ENCODE results near the gene DAPP1. TPM values are rescaled to one million over a fixed set of nuclear protein-coding genes. Genes with fewer than 3 reads are reported as not detected.

DAPP1 gene
- total and polyA plus RNA-seq, 2 experiments from 2014 or later, result not detected

GRCh38 chr4:99800332-99801004, 16.2 kb upstream of the DAPP1 start:
- H3K27me3 Mint-ChIP-seq (ENCODE audit: insufficient read depth, low read depth, poor library complexity), result peaks cover 1% of the 10 kb centered on the region
- Histone ChIP-seq H3K4me3 (no peak overlapping the region), H3K36me3 (ENCODE audit: insufficient read depth) (no peaks in the 10 kb centered on the region), H3K27ac (ENCODE audit: low read depth) (no peak overlapping the region), H3K79me2 (replicated peaks; ENCODE audit: insufficient read depth) (no peaks in the 10 kb centered on the region), H3K27me3 (ENCODE audit: insufficient read depth) (no peaks in the 10 kb centered on the region), H4K20me1 (replicated peaks; ENCODE audit: insufficient read depth) (no peaks in the 10 kb centered on the region), H3K4me1 (ENCODE audit: insufficient read depth) (no peaks in the 10 kb centered on the region; the same call in 1 of the 2 replicates), H3K9me2 (ENCODE audit: insufficient read depth) (0 out of 2 replicates have a peak, but pooled peaks cover 4% of the 10 kb centered on the region), H3F3A (replicated peaks; ENCODE audit: low read depth) (no peaks in the 10 kb centered on the region), H2AFZ (no peak overlapping the region), H3K4me2 (no peak overlapping the region)
- peaks cover 14% of the 10 kb centered on the region; the same call in 2 of the 3 replicates for H3K36me3 Mint-ChIP-seq (ENCODE audit: low read depth)
- TF ChIP-seq JUNB (IDR thresholded peaks at IDR 0.05; ENCODE audit: unreplicated experiment) (no peak), EZH2 (IDR thresholded peaks at IDR 0.05; ENCODE audit: low read depth, unreplicated experiment) (no peak), POLR2AphosphoS5 (IDR thresholded peaks at IDR 0.05; ENCODE audit: low read depth) (no peak), ZNF331 (CRISPR knock-in tag; IDR thresholded peaks at IDR 0.05; ENCODE audit: low read depth) (no peak), EZH2phosphoT487 (IDR thresholded peaks at IDR 0.05; ENCODE audit: unreplicated experiment) (no peak), ZNF114 (CRISPR knock-in tag; IDR thresholded peaks at IDR 0.05) (no peak), NANOG (IDR thresholded peaks at IDR 0.05; ENCODE audit: borderline replicate concordance) (no peak), CREB1 (CRISPR knock-in tag; IDR thresholded peaks at IDR 0.05; ENCODE audit: low read depth) (no peak), STAT1 (IDR thresholded peaks at IDR 0.05; ENCODE audit: unreplicated experiment) (no peak)
- TF ChIP-seq, protein P1, sequence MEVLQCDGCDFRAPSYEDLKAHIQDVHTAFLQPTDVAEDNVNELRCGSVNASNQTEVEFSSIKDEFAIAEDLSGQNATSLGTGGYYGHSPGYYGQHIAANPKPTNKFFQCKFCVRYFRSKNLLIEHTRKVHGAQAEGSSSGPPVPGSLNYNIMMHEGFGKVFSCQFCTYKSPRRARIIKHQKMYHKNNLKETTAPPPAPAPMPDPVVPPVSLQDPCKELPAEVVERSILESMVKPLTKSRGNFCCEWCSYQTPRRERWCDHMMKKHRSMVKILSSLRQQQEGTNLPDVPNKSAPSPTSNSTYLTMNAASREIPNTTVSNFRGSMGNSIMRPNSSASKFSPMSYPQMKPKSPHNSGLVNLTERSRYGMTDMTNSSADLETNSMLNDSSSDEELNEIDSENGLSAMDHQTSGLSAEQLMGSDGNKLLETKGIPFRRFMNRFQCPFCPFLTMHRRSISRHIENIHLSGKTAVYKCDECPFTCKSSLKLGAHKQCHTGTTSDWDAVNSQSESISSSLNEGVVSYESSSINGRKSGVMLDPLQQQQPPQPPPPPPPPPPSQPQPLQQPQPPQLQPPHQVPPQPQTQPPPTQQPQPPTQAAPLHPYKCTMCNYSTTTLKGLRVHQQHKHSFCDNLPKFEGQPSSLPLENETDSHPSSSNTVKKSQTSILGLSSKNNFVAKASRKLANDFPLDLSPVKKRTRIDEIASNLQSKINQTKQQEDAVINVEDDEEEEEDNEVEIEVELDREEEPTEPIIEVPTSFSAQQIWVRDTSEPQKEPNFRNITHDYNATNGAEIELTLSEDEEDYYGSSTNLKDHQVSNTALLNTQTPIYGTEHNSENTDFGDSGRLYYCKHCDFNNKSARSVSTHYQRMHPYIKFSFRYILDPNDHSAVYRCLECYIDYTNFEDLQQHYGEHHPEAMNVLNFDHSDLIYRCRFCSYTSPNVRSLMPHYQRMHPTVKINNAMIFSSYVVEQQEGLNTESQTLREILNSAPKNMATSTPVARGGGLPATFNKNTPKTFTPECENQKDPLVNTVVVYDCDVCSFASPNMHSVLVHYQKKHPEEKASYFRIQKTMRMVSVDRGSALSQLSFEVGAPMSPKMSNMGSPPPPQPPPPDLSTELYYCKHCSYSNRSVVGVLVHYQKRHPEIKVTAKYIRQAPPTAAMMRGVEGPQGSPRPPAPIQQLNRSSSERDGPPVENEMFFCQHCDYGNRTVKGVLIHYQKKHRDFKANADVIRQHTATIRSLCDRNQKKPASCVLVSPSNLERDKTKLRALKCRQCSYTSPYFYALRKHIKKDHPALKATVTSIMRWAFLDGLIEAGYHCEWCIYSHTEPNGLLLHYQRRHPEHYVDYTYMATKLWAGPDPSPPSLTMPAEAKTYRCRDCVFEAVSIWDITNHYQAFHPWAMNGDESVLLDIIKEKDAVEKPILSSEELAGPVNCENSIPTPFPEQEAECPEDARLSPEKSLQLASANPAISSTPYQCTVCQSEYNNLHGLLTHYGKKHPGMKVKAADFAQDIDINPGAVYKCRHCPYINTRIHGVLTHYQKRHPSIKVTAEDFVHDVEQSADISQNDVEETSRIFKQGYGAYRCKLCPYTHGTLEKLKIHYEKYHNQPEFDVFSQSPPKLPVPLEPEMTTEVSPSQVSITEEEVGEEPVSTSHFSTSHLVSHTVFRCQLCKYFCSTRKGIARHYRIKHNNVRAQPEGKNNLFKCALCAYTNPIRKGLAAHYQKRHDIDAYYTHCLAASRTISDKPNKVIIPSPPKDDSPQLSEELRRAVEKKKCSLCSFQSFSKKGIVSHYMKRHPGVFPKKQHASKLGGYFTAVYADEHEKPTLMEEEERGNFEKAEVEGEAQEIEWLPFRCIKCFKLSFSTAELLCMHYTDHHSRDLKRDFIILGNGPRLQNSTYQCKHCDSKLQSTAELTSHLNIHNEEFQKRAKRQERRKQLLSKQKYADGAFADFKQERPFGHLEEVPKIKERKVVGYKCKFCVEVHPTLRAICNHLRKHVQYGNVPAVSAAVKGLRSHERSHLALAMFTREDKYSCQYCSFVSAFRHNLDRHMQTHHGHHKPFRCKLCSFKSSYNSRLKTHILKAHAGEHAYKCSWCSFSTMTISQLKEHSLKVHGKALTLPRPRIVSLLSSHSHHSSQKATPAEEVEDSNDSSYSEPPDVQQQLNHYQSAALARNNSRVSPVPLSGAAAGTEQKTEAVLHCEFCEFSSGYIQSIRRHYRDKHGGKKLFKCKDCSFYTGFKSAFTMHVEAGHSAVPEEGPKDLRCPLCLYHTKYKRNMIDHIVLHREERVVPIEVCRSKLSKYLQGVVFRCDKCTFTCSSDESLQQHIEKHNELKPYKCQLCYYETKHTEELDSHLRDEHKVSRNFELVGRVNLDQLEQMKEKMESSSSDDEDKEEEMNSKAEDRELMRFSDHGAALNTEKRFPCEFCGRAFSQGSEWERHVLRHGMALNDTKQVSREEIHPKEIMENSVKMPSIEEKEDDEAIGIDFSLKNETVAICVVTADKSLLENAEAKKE (CRISPR knock-in tag; IDR thresholded peaks at IDR 0.05), result no peak
- TF ChIP-seq, protein P2, sequence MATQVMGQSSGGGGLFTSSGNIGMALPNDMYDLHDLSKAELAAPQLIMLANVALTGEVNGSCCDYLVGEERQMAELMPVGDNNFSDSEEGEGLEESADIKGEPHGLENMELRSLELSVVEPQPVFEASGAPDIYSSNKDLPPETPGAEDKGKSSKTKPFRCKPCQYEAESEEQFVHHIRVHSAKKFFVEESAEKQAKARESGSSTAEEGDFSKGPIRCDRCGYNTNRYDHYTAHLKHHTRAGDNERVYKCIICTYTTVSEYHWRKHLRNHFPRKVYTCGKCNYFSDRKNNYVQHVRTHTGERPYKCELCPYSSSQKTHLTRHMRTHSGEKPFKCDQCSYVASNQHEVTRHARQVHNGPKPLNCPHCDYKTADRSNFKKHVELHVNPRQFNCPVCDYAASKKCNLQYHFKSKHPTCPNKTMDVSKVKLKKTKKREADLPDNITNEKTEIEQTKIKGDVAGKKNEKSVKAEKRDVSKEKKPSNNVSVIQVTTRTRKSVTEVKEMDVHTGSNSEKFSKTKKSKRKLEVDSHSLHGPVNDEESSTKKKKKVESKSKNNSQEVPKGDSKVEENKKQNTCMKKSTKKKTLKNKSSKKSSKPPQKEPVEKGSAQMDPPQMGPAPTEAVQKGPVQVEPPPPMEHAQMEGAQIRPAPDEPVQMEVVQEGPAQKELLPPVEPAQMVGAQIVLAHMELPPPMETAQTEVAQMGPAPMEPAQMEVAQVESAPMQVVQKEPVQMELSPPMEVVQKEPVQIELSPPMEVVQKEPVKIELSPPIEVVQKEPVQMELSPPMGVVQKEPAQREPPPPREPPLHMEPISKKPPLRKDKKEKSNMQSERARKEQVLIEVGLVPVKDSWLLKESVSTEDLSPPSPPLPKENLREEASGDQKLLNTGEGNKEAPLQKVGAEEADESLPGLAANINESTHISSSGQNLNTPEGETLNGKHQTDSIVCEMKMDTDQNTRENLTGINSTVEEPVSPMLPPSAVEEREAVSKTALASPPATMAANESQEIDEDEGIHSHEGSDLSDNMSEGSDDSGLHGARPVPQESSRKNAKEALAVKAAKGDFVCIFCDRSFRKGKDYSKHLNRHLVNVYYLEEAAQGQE (IDR thresholded peaks at IDR 0.05; ENCODE audit: unreplicated experiment), result no peak
- TF ChIP-seq, protein P3, sequence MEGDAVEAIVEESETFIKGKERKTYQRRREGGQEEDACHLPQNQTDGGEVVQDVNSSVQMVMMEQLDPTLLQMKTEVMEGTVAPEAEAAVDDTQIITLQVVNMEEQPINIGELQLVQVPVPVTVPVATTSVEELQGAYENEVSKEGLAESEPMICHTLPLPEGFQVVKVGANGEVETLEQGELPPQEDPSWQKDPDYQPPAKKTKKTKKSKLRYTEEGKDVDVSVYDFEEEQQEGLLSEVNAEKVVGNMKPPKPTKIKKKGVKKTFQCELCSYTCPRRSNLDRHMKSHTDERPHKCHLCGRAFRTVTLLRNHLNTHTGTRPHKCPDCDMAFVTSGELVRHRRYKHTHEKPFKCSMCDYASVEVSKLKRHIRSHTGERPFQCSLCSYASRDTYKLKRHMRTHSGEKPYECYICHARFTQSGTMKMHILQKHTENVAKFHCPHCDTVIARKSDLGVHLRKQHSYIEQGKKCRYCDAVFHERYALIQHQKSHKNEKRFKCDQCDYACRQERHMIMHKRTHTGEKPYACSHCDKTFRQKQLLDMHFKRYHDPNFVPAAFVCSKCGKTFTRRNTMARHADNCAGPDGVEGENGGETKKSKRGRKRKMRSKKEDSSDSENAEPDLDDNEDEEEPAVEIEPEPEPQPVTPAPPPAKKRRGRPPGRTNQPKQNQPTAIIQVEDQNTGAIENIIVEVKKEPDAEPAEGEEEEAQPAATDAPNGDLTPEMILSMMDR (conservative IDR thresholded peaks at IDR 0.05; ENCODE audit: low read depth in 2 of 2), result no peak
- TF ChIP-seq, protein P4, sequence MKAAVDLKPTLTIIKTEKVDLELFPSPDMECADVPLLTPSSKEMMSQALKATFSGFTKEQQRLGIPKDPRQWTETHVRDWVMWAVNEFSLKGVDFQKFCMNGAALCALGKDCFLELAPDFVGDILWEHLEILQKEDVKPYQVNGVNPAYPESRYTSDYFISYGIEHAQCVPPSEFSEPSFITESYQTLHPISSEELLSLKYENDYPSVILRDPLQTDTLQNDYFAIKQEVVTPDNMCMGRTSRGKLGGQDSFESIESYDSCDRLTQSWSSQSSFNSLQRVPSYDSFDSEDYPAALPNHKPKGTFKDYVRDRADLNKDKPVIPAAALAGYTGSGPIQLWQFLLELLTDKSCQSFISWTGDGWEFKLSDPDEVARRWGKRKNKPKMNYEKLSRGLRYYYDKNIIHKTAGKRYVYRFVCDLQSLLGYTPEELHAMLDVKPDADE (IDR thresholded peaks at IDR 0.05), result no peak
- H3K9me3 Mint-ChIP-seq, result peaks cover 50% of the 10 kb centered on the region
- H3K27ac Mint-ChIP-seq, result no peak overlapping the region
- DNase-seq (ENCODE audit: low spot score), result no peak
- H3K4me3 Mint-ChIP-seq, result no peak overlapping the region
- H3K4me1 Mint-ChIP-seq, result peaks cover 20% of the 10 kb centered on the region
- ATAC-seq, result no peak

All from GM23338 (cell line).